Vagina (tissue), 2 donors: Measurements from ENCODE around the gene MPRIP.

Experiments used
- POLR2A ChIP-seq, 2 donors: fragments of 450-650 bp; IDR thresholded peaks; one replicate each; pipeline ENCODE4 v1.6.1; 2017; ENCODE audit warnings: antibody characterized with exemption in 2 of 2, mild to moderate bottlenecking in 2 of 2, moderate library complexity in 2 of 2
- POLR2AphosphoS5 ChIP-seq, 2 donors: sonication (generic); formaldehyde crosslinking; IDR thresholded peaks; one replicate each; pipeline ENCODE4 v1.9.0; 2017; ENCODE audit warnings: antibody characterized with exemption in 2 of 2, mild to moderate bottlenecking in 2 of 2, low read depth in 1 of 2; ENCODE audit not compliant: insufficient read depth in 1 of 2

GRCh38 chr17:17201907-17202306 lies 159.7 kb downstream of the MPRIP start:
- no peak for TF ChIP-seq POLR2AphosphoS5 (IDR thresholded peaks at IDR 0.05; ENCODE audit: insufficient read depth in 1 of 2, low read depth in 1 of 2)
- TF ChIP-seq POLR2A (IDR thresholded peaks at IDR 0.05): no peak
